CD4-positive, alpha-beta T cell treated with Interferon alpha-2 for 1 hour (primary cell): ENCODE results near the gene ZNF669.
A peak's percentile ranks its signal among the peaks of the same experiment; 100 is the strongest.
"Not testable (repeated sequence)": the region's sequence is repeated elsewhere in the genome, so short reads cannot be mapped to it uniquely, and the experiment has no call there.

Source experiments
- DNase-seq, 2 donors: peaks; one replicate each; pipeline ENCODE4 v3.0.0-alpha.2; 2020 to 2022

The ZNF669 gene

DNA sequence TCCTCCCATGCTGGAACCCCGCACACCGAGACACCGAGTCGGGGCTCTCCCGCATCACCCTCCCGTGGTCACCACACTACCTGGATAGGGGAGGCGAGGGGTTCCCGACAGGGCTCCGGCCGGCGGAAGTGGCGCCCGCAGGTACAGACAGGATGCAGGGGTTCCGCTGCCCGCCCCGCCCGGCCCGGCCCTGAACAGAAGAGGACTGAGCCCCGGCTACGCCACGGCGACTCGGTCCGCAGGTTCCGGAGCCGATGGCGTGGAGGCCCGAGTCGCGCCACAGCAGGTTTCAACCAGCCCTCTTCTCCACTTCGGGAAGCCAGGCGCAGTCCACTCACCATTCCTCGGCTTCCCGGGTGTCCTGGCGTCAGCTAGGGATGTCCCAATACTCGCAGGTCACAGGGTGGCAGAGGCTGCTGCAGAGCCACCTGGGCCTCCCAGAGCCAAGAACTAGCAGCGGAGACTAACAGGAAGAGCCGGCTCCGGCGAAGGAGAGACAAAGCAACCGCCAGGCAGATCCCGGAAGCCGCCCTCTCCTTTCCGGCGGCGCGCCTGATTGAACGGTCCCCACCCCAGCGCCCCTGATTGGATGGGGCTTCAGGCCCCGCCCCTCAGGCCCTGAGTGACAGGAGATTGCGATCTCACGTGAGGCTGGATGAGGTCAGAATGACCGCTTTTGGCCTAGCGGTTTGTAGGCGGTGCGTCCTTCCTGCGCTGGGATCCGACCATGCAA lies at the start of gene ZNF669:
ZNF669 (minus strand) TSS at position 498 of the 733 bp plus-strand sequence; CDS start at position 341, 157 bp downstream.
- DNase-seq = peak; percentile 93

DNA sequence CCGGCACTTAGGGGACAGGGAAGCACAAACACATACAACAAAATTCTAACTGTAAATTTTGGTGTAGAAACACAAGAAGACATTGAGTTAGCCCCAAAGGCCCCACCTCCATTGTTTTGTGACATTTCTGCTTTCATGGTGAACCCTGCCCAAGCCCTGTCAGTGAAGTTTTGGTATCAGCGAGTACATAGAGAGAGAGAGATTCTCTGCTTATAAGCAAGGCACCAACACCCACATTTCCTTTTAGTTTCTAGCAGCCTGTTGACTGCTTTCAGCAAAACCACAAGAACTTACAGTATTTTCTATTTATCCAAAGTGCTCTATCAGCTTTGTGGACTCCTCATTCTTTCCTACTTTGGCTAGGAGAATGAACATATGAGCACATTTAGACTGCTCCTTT lies 43.6 kb upstream of the ZNF669 start:
- DNase-seq = no peak

GRCh38 chr1:247147120-247147519 lies 43.0 kb upstream of the ZNF669 start:
- DNase-seq = not testable (repeated sequence)

DNA sequence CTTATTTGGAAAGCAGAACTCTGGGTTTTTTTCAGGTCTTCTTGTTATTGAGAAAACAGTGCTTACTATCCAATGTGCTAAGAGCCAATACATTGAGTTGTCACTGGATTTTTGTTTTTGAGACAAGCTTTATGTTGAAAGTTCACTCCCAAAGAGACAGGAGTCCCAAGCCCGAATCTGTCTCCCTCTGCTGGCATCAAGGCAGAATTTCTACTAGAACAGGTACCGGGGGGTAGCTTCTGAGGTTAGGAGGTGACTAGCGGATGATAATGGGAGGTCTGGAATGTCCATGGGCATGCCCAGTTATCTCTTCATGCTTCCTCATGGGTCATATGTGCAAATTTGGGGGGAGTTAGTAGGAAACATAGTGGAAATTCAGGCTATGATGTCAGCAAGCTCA lies 42.5 kb upstream of the ZNF669 start:
- DNase-seq = no peak

- no peak for DNase-seq
Observed at GRCh38 chr1:247145279-247145678, 41.1 kb upstream of the ZNF669 start.

DNA sequence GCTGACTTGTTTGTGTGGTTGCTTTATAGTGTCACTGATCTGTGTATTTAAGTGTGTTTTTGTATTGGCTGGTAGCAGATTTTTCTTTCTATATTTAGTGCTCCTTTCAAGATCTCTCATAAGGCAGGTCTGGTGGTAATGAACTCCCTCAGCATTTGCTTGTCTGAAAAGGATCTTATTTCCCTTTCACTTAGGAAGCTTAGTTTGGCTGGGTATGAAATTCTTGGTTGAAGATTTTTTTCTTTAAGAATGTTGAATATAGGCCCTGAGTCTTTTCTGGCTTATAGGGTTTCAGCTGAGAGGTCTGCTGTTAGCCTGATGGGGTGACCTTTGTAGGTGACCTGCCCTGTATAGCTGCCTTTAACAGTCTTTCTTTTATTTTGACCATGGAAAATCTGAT lies 35.4 kb upstream of the ZNF669 start:
- not testable (repeated sequence) for DNase-seq

GRCh38 chr1:247131236-247131635 lies 27.1 kb upstream of the ZNF669 start:
- no peak for DNase-seq

DNA sequence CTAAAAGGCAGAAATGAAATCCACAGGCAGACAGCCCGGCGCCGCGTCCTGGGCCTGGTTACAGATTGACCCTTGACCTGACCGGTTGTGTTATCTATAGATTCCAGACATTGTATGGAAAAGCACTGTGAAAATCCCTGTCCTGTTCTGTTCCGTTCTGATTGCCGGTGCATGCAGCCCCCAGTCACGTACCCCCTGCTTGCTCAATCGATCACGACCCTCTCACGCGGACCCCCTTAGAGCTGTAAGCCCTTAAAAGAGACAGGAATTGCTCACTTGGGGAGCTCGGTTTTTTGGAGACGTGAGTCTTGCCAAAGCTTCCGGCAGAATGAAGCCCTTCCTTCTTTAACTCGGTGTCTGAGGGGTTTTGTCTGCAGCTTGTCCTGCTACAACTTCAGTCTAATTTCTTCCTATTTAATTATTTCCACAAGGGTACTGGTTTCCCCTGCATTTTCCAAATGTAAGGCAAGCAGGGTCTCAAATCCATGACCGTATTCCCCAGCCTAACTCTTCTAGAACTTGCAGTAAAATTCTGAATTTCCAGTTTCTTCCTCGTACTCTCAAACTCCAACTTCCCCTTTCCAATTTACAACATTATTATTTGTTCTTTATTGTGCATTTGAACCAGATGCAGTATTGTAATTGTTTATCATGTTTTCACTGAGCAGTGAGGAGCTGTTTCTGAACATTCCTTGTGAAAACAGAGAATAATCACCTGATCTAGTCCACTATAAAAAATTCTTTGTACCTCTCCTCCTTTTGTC lies 23.5 kb upstream of the ZNF669 start:
- DNase-seq = not testable (repeated sequence)

DNA sequence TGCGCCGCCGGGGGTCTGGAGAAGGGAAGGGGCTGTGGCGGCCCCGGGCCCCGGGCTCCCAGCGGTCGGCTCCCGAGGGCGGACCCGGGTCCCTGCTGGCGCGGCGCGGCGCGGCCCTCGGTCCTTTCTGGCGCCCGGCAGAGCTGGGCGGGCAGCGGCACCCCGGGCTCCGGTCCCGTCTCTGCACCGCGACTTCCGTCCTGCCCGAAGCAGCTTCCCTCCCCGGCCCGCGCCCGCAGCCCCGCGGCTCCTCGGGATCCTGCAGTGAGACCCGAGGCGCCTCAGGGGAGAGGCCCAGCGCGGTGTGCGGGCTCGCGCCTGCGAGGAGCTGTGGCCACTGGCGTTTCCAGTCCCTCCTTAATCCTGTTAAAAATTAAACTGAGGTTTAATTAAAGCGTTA lies 22.4 kb upstream of the ZNF669 start:
- DNase-seq = not testable (repeated sequence)

GRCh38 chr1:247126166-247126565 lies 22.0 kb upstream of the ZNF669 start:
- not testable (repeated sequence) for DNase-seq

GRCh38 chr1:247121382-247121781 lies 17.2 kb upstream of the ZNF669 start:
- no peak for DNase-seq

DNA sequence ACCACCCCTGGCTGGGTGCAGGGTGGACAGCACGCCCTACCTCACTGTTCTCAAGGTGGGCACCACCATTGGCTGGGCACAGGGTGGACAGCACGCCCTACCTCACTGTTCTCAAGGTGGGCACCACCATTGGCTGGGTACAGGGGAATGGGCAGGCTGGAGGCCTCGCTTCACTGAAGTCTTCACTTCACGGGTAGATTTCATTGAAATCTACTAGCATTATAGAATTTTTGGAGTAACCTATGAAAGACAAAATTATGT lies 16.2 kb upstream of the ZNF669 start:
- not testable (repeated sequence) for DNase-seq

DNA sequence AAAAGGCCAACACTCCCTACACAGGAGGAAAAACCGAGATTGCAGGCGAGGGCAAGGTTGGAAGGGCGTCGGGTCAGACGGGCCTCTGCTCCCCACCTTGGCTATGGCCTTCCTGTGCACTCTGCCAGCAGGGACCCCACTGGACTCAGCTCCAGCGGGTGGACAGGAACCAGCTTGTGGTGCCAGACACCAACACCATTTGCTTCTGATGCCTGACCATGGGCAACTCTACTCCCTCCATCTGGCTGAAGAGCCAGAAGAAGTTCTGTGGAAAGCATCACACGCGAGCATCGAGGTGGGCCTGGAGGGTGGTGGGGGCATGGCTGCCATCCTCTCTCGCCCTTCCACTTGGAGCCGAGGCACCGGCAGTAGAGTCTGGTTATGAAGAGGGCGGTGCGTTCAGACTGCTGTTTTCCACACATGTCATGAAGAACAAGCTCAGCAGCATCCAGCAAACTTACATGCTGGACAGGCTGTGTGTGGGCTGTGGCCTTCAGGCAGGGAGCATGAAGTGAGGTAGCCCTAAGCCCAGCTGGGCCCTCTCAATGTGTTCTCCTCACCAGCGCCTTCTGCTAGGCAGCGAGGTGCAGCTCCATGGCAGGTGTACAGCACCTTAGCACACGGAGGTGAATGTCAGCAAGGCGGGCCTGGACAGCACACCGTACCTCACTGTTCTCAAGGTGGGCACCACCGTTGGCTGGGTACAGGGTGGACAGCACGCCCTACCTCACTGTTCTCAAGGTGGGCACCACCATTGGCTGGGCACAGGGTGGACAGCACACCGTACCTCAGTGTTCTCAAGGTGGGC lies 15.6 kb upstream of the ZNF669 start:
- no peak for DNase-seq

DNA sequence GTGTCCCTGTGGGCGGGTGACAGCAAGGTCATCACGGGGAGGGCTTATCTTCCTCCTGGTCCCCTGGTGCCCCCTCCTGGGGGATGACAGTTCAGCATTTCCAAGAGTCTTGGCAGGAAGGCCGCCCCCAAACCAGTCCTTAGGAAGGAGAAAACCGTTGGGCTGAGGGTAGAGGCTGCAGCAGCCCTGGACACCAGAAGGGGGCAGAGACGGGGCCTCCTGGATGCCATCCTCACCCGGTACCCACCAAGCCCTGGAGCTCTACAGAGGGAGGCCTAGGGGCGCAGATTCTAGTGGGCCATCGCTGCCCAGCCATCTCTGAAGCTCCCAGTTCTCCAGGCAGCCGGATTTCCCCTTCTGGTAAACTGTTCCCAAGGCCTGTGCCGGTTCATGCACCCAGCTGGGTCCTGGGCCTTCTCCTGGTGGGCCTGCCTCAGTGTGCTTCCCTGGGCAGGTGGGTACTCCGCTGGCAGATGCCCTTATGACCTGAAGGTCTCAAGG lies 14.8 kb upstream of the ZNF669 start:
- peak in 1 of 2 donors; percentile 24 for DNase-seq

DNA sequence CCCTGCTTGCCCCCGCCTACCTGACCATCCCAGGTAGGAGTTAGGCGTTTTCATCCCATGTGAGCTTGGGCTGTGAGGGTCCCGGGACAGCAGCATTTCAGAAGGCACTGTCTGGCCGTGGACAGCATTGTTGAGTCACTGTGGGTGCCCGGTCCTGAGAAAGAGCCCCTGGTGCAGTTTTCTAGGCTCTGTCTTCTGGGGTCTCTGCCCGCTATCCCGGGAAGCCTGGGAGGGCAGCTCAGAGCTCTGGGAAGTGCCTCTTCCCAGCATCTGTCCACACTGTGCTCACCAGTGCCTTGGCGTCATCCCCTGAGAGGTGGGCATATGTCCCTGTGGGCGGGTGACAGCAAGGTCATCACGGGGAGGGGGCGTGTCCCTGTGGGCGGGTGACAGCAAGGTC lies 11.4 kb upstream of the ZNF669 start:
- no peak for DNase-seq

- DNase-seq = no peak
Observed at GRCh38 chr1:247115141-247115510, 11.0 kb upstream of the ZNF669 start.

GRCh38 chr1:247114351-247115140 lies 10.4 kb upstream of the ZNF669 start:
- DNase-seq = no peak

- no peak for DNase-seq
Observed at GRCh38 chr1:247113733-247114271, 9.6 kb upstream of the ZNF669 start.

GRCh38 chr1:247113094-247113497 lies 8.9 kb upstream of the ZNF669 start:
- no peak for DNase-seq

DNA sequence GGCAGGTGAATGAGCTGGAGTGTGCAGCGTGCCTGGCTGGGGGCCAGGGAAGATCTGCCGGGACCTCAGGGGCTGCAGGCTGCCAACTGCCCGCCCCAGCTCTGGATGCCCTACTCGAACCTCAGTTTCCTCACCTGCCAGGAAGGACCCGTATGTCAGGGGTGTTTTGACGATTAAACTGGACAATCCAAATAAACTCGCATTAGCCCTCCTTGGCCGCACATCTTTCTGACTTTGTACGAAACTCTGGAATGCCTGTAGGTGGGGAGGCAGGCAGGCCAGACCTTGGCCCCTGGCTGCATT lies 8.3 kb upstream of the ZNF669 start:
- no peak for DNase-seq

DNA sequence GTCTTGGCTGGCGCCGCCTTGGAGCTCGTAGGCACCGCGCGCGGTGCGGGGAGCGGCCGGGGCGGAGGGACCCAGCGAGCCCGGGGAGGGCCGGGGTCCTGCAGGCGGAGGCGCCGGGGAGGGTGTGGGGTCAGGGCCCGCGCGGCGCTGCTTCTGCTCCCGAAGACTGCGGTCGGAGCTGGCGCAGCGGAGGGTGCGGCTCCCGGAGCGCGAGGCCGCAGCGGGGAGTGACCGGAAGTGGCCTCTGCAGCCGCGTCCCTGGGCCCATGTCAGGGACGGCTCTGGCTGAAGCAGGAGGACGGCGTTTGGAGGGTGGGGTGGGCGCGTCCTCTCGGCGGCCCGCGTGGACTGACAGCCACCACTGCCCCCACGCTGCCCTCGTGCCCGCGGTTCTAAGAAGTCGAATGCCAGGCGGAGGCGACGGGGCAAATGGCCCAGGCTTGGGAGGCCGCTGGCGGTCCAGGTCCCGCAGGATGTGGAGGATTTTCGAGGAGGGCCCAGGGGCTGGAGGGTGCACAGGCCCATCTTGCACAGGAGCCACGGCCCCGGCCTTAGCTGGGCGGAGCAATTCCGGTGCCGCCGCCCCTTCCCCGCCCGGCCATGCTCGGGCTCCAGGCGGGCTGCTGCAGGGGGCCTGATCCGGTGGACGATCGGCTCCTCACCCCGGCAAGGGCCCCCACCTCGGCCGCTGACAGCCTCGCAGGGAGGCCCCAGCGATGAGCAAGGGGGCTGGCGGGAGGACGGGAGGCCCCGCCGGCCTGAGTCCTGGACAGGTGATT lies 7.7 kb upstream of the ZNF669 start:
- no peak for DNase-seq

DNA sequence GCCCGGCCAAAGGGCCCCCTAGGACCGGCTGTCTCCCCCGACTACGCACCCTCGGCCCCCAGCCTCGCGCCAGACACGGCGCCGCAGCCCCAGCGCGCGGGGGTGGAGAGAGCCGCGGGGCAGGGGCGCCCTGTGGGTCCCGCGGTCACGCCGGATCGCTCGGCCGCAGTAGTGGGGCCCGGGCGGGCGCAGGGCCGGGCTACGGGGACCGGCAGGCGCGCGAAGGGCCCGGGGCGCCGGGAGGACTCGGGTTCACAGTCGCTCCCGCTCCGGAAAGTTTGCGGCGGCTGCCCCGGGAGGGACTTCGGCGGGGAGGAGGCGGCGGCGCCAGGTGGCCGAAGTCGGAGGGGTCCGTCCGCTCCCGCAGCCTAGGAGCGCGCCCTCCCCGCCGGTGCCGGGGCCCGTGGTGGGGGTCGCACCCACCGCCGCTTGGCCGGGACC lies 7.1 kb upstream of the ZNF669 start:
- no peak for DNase-seq
